Thoracic aorta (tissue), 2 donors: ENCODE data around the gene KCNK3. TPM values are rescaled to one million over a fixed set of nuclear protein-coding genes. Genes with fewer than 3 reads are reported as not detected.

Source experiments
- ATAC-seq: fragments of 150-250 bp; one replicate; pipeline ENCODE4 v1.8.0; 2017; ENCODE audit warnings: low read depth; ENCODE audit not compliant: insufficient number of reproducible peaks, low FRiP score
- DNase-seq: peaks from one replicate; pipeline ENCODE4 v3.0.0-alpha.2; 2020; ENCODE audit warnings: low spot score
- H3K27ac ChIP-seq, 2 donors: fragments of 200-600 bp; sonication (generic); 1 replicate in 1 of 2; 2 replicates in 1 of 2; pipeline ENCODE4 v1.5.1; 2016; ENCODE audit warnings: mild to moderate bottlenecking in 2 of 2, moderate library complexity in 2 of 2
- H3K27me3 ChIP-seq: fragments of 200-600 bp; sonication (generic); replicated peaks from 2 replicates; pipeline ENCODE4 v1.6.0; 2016; ENCODE audit warnings: mild to moderate bottlenecking; ENCODE audit not compliant: insufficient read depth
- H3K36me3 ChIP-seq: fragments of 200-600 bp; sonication (generic); one replicate; pipeline ENCODE4 v1.5.1; 2016
- H3K4me1 ChIP-seq, 2 donors: fragments of 200-600 bp; sonication (generic); 1 replicate in 1 of 2; 2 replicates in 1 of 2; pipeline versions ENCODE4 v1.5.1 to v1.6.0; 2016; ENCODE audit warnings: low read depth in 2 of 2, mild to moderate bottlenecking in 1 of 2; ENCODE audit not compliant: control insufficient read depth in 1 of 2
- H3K4me3 ChIP-seq: fragments of 200-600 bp; sonication (generic); 2 replicates; pipeline ENCODE4 v1.5.1; 2016; ENCODE audit warnings: mild to moderate bottlenecking
- H3K9me3 ChIP-seq: fragments of 200-600 bp; sonication (generic); 2 replicates; pipeline ENCODE4 v1.5.1; 2016
- total RNA-seq, 2 donors: library from RNA; depleted of rRNA; stranded (reverse); fragments of >200 nt; gene quantifications; one replicate each; pipeline versions ENCODE4 v1.1.0 to v1.2.3, GENCODE V29; 2016
- TF ChIP-seq, protein P1 (sequence below): fragments of 200-600 bp; sonication (generic); IDR thresholded peaks from one replicate; pipeline ENCODE4 v1.5.1; 2019; ENCODE audit warnings: antibody characterized with exemption

The KCNK3 gene
- total RNA-seq, 2 donors from 2014 or later = 6.9 to 19.6 TPM

DNA sequence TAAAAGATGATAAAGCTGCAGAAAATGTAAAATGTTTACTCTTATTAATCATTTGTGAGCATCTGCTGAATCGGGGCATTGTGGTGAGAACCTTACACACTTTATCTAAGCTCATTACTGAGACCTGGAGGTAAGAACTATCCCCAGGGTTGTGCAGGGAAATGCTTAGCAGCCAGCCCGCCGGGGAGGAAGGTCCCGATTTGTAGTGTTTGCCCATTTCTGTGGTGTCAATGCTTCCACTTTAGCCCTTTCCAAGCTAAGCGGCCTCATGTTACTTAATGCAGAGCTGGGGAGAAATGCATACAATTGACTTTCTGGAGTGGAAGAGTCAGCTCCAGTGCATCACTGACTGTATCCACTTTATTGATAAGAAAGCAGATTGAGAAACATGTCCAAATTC is 20.8 kb upstream of the KCNK3 start:
- no peaks in the 10 kb centered on the region for H3K9me3 ChIP-seq
- ATAC-seq (no peak), DNase-seq (no peak)
- TF ChIP-seq, protein P1, sequence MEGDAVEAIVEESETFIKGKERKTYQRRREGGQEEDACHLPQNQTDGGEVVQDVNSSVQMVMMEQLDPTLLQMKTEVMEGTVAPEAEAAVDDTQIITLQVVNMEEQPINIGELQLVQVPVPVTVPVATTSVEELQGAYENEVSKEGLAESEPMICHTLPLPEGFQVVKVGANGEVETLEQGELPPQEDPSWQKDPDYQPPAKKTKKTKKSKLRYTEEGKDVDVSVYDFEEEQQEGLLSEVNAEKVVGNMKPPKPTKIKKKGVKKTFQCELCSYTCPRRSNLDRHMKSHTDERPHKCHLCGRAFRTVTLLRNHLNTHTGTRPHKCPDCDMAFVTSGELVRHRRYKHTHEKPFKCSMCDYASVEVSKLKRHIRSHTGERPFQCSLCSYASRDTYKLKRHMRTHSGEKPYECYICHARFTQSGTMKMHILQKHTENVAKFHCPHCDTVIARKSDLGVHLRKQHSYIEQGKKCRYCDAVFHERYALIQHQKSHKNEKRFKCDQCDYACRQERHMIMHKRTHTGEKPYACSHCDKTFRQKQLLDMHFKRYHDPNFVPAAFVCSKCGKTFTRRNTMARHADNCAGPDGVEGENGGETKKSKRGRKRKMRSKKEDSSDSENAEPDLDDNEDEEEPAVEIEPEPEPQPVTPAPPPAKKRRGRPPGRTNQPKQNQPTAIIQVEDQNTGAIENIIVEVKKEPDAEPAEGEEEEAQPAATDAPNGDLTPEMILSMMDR = no peak
- H3K36me3 ChIP-seq = no peaks in the 10 kb centered on the region
- H3K4me1 ChIP-seq = no peaks in the 10 kb centered on the region
- no peak overlapping the region for H3K27ac ChIP-seq
- no peak overlapping the region for H3K4me3 ChIP-seq
- no peaks in the 10 kb centered on the region for H3K27me3 ChIP-seq

DNA sequence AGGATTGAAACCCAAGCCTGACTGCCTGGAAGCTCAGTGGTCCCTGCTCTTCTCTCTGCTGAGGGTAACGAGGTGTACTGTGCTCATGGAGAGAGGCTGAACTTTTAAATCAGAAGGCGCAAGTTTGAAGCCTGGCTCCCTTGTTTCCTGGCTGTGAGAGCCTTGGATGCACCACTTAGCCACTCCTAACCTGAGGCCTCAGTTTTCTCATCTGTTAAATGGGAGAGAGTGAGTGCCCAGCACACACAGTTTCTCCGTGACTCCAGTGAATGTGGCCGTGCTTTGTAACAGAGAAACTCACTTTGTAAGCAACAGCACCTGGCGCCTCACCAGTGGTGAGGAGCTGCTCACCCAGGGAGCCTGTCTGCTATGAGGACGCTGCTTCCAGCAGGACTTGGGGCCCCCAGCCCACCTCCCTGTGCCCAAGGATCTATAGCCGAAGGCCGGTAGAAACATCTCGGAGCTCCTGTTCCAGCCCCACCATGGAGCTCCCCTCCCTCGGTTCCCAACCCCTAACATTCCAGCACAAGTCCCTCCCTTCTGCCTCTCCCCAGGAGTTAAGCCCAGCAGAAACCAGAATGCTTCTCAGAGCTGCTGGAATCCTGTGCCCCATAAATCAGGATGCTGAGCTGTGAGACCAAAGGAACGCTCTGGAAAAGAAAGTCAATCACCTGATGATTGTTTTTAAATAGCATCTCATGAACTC is 20.3 kb upstream of the KCNK3 start:
- TF ChIP-seq, protein P1 = no peak
- Histone ChIP-seq H3K4me3 (no peak overlapping the region), H3K4me1 (no peaks in the 10 kb centered on the region), H3K27ac (no peak overlapping the region), H3K9me3 (no peaks in the 10 kb centered on the region), H3K27me3 (no peaks in the 10 kb centered on the region), H3K36me3 (no peaks in the 10 kb centered on the region)
- ATAC-seq (no peak), DNase-seq (no peak)

DNA sequence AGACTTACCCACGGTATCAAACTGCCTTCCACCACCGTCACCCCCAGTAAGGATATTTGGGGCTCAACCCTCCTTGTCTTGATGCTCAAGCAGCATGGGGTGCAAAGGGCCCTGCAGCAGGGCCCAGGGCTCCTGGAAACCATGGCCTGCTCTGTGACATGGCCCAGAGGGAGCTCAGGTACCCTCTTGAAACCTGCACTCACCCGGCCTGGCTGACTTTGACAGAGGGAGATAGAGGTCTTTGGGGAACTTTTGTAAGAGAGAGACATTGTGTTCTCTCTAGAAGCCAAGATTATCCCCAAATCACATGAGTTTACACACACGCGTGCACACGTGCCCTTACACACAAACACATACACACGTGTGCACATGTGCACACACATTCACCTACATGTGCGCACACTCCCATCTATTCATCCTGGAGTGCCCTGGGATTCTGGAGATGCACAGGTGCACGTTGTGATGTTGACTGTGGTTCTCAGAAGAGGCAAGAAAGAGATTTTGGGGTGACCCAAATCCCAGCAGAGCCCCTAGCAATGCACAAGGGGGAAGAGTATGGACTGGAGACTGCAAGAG is 19.6 kb upstream of the KCNK3 start:
- no peaks in the 10 kb centered on the region for H3K36me3 ChIP-seq
- no peak overlapping the region for H3K27ac ChIP-seq
- no peak for DNase-seq
- ATAC-seq = no peak
- peaks cover 0 to 4% of the 10 kb centered on the region in 2 donors for H3K4me1 ChIP-seq
- TF ChIP-seq, protein P1 = no peak
- H3K9me3 ChIP-seq = no peaks in the 10 kb centered on the region
- no peak overlapping the region for H3K4me3 ChIP-seq
- H3K27me3 ChIP-seq = no peaks in the 10 kb centered on the region

- Histone ChIP-seq H3K9me3 (no peaks in the 10 kb centered on the region), H3K36me3 (no peaks in the 10 kb centered on the region), H3K4me1 (peaks cover 0 to 8% of the 10 kb centered on the region in 2 donors), H3K27ac (no peak overlapping the region), H3K4me3 (no peak overlapping the region), H3K27me3 (no peaks in the 10 kb centered on the region)
- ATAC-seq (no peak), DNase-seq (no peak)
- TF ChIP-seq, protein P1 = no peak
Measured at GRCh38 chr2:26674002-26674751, 18.3 kb upstream of the KCNK3 start.

GRCh38 chr2:26674771-26675170 is 17.8 kb upstream of the KCNK3 start:
- no peak for DNase-seq
- H3K9me3 ChIP-seq = no peaks in the 10 kb centered on the region

More at GRCh38 chr2:26674771-26675170, 17.8 kb upstream of the KCNK3 start:
- no peak overlapping the region for H3K27ac ChIP-seq
- TF ChIP-seq, protein P1 = no peak
- ATAC-seq = no peak
- no peak overlapping the region for H3K4me3 ChIP-seq
- peaks cover 0 to 8% of the 10 kb centered on the region in 2 donors for H3K4me1 ChIP-seq
- H3K27me3 ChIP-seq = no peaks in the 10 kb centered on the region
- H3K36me3 ChIP-seq = no peaks in the 10 kb centered on the region
